ENCODE measurements around the gene MEST. TPM values are rescaled to one million over a fixed set of nuclear protein-coding genes. Genes with fewer than 3 reads are reported as not detected.

The MEST gene
- total and polyA plus RNA-seq, 8 donors: 17.0 to 56.4 (median 26.8) TPM

DNA sequence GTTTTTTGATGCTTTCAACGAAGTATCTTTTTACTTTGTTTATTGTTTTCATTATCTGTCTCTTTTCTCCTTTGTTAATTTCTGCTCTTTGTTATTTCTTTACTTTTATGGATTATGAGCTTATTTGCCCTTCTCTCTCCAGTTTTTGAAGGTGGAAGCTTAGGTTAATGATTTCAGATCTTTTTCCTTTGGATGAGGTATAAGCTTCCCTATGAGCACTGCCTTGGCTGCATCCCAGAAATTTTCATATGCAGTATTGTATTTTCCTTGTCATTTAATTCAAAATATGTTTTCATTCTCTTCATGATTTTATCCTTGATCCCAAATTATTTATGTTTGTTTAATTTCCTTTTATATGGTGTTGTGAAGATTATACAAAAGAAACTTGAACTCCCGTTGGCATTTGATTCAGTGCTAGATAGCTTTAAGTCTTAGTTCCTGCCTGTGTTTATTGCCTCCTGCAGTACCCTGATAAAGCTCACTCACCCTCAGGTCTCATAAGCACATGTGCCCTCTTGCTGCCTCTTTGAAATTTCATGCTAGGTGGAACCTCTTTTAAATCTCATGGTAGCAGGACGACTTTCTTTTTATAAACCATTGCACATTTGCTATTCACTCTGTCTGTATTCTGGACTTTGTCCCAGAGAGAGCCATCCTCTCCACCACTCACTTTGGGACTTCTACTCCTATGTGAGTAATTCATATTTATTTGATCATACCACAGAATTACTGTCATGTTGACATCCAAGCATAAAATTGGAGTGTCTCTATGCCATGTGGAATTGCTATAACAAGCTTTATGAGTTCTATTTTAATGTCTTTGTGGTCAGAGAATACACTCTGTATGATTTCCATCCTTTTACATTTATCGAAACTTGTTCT lies 28.1 kb upstream of the MEST start:
- no peak overlapping the region for H3K4me3 ChIP-seq
- no peak for FAIRE-seq
- intact Hi-C loops (cut with DNase I): no loop called here
- H3K27ac ChIP-seq: peak overlapping the region in 1 of 4 donors; percentile 14
- H3K27me3 ChIP-seq: no peaks in the 10 kb centered on the region
- whole genome bisulfite sequencing, 2 donors: 40 to 41% methylated on average over 4 of the region's 4 CpGs
- DNase-seq: no peak
- ATAC-seq: peak; percentile 87 to 96 (median 91)
- peaks cover 0 to 10% (median 8%) of the 10 kb centered on the region in 3 donors for H3K4me1 ChIP-seq
- H3K9me3 ChIP-seq: no peaks in the 10 kb centered on the region
- TF ChIP-seq CTCF (IDR thresholded peaks at IDR 0.05): no peak
- no peaks in the 10 kb centered on the region for H3K36me3 ChIP-seq

- no peak for DNase-seq
- H3K4me1 ChIP-seq: peaks cover 0 to 8% (median 7%) of the 10 kb centered on the region in 3 donors
- ATAC-seq: no peak
- no peaks in the 10 kb centered on the region for H3K36me3 ChIP-seq
- H3K4me3 ChIP-seq: no peak overlapping the region
- WGBS, 2 donors: 91 to 97% methylated on average over 1 of the region's 1 CpG
- intact Hi-C loops (cut with DNase I): no loop called here
- no peaks in the 10 kb centered on the region for H3K9me3 ChIP-seq
- no peak for FAIRE-seq
- no peak overlapping the region for H3K27ac ChIP-seq
- no peaks in the 10 kb centered on the region for H3K27me3 ChIP-seq
- TF ChIP-seq CTCF (IDR thresholded peaks at IDR 0.05): no peak
Measured at GRCh38 chr7:130468612-130469011, 23.3 kb upstream of the MEST start.

- WGBS, 2 donors: 80 to 90% methylated on average over 2 of the region's 2 CpGs
- Histone ChIP-seq H3K27ac (no peak overlapping the region), H3K36me3 (no peaks in the 10 kb centered on the region), H3K4me1 (no peaks in the 10 kb centered on the region), H3K27me3 (no peaks in the 10 kb centered on the region), H3K4me3 (no peak overlapping the region), H3K9me3 (no peaks in the 10 kb centered on the region)
- ATAC-seq (no peak), DNase-seq (no peak), FAIRE-seq (no peak)
- TF ChIP-seq CTCF (IDR thresholded peaks at IDR 0.05): no peak
- intact Hi-C loops (cut with DNase I): no loop called here
Measured at GRCh38 chr7:130471974-130472373, 19.9 kb upstream of the MEST start.

GRCh38 chr7:130473289-130473688 lies 18.6 kb upstream of the MEST start:
- TF ChIP-seq CTCF (IDR thresholded peaks at IDR 0.05): no peak
- Histone ChIP-seq H3K9me3 (no peaks in the 10 kb centered on the region), H3K4me3 (no peak overlapping the region), H3K27ac (no peak overlapping the region), H3K4me1 (no peaks in the 10 kb centered on the region), H3K36me3 (no peaks in the 10 kb centered on the region), H3K27me3 (no peaks in the 10 kb centered on the region)
- no peak for FAIRE-seq
- DNase-seq: no peak
- intact Hi-C loops (cut with DNase I): no loop called here
- ATAC-seq: peak in 2 of 4 donors; percentile 42 to 60

DNA sequence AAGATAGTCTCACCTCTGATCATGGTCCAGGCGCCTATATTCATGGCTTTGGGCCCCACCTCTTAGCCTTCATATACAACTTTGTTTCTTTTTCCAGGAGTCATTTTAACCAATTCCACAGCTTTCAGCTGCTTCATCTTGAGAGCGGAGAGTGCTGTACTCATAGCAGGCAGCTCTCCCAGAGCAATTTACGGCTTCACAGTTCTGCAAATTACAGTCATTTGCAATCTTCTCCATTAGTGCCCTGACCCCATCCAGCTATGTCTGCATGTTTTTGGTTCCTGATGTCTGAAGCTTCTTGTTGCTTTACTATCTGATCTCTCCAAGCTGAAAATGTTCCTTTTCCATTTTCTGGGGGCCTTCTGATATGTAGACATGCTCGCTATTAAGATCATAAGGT lies 18.0 kb upstream of the MEST start:
- ATAC-seq (peak in 1 of 4 donors; percentile 67), DNase-seq (no peak), FAIRE-seq (no peak)
- Histone ChIP-seq H3K36me3 (no peaks in the 10 kb centered on the region), H3K27ac (no peak overlapping the region), H3K4me3 (no peak overlapping the region), H3K27me3 (no peaks in the 10 kb centered on the region), H3K9me3 (no peaks in the 10 kb centered on the region), H3K4me1 (no peaks in the 10 kb centered on the region)
- intact Hi-C loops (cut with DNase I): no loop called here
- WGBS, 2 donors: 88 to 92% methylated on average over 4 of the region's 4 CpGs
- TF ChIP-seq CTCF (IDR thresholded peaks at IDR 0.05): no peak
